ENCODE data around the gene ABHD6. TPM values are rescaled to one million over a fixed set of nuclear protein-coding genes. Genes with fewer than 3 reads are reported as not detected.

ABHD6 gene
- total RNA-seq, 1 experiment from 2014 or later = 12.7 TPM

GRCh38 chr3:58200121-58200709 is 37.4 kb upstream of the ABHD6 start:
- ChIA-PET CTCF (no interaction called here), POLR2A (no interaction called here), RAD21 (ENCODE audit: low non-redundant PET in 1 of 2, low total read pairs in 2 of 2, uncharacterized antibody in 2 of 2, unreplicated experiment in 2 of 2) (no interaction called here)
- ATAC-seq = 0 out of 2 replicates have a peak, but pooled peaks have one; percentile 36
- intact Hi-C loops (cut with micrococcal nuclease) = no loop called here
- H2AFZ ChIP-seq (ENCODE audit: low read depth, low read length, poor library complexity, severe bottlenecking) = no peak overlapping the region
- H3K79me2 ChIP-seq (ENCODE audit: insufficient read depth, low read length) = no peaks in the 10 kb centered on the region
- BruUV-seq (replicated peaks) = no TSS peak
- TF ChIP-seq CEBPB (IDR thresholded peaks at IDR 0.05; ENCODE audit: low read depth) (no peak), EGR1 (IDR thresholded peaks at IDR 0.05; ENCODE audit: low read depth) (no peak), SP1 (IDR thresholded peaks at IDR 0.05; ENCODE audit: low read depth) (no peak), YY1 (IDR thresholded peaks at IDR 0.05; ENCODE audit: extremely low read depth, insufficient replicate concordance, low read depth, low read length) (no peak), SIN3A (IDR thresholded peaks at IDR 0.05; ENCODE audit: low read depth) (no peak), SRF (IDR thresholded peaks at IDR 0.05; ENCODE audit: low read depth) (no peak), REST (IDR thresholded peaks at IDR 0.05; ENCODE audit: low read depth) (no peak), ZFX (IDR thresholded peaks at IDR 0.05) (no peak)
- no peaks in the 10 kb centered on the region for H3K9me3 ChIP-seq (ENCODE audit: control insufficient read depth in 1 of 2, insufficient read depth in 1 of 2, low read depth in 1 of 2, low read length in 2 of 2)
- H4K20me1 ChIP-seq (ENCODE audit: insufficient read depth) = no peaks in the 10 kb centered on the region
- DNase-seq (ENCODE audit: low read depth, low spot score) = no peak
- H3K4me2 ChIP-seq (ENCODE audit: low read length) = no peak overlapping the region
- no peaks in the 10 kb centered on the region for H3K36me3 ChIP-seq (ENCODE audit: control insufficient read depth in 1 of 2, insufficient read depth in 2 of 2, low read length in 2 of 2)
- no peak overlapping the region for H3K9ac ChIP-seq (ENCODE audit: low read length)
- H3K9me2 ChIP-seq (ENCODE audit: insufficient read depth) = no peaks in the 10 kb centered on the region
- no peaks in the 10 kb centered on the region for H3K4me1 ChIP-seq (ENCODE audit: control insufficient read depth in 1 of 2, insufficient read depth in 2 of 2, low read length in 2 of 2)
- H3K27ac ChIP-seq (ENCODE audit: low read depth, low read length) = no peak overlapping the region
- H3K4me3 ChIP-seq (replicated peaks in 1 of 2; ENCODE audit: low read depth in 1 of 2, low read length in 2 of 2) = no peak overlapping the region
- no peaks in the 10 kb centered on the region for H3K27me3 ChIP-seq (ENCODE audit: insufficient read depth, low read length)
